Endothelial cell (in vitro differentiated cells): Measurements from ENCODE around the gene ATMIN. TPM values are rescaled to one million over a fixed set of nuclear protein-coding genes. Genes with fewer than 3 reads are reported as not detected.

Experiments used
- DNase-seq: peaks from one replicate; pipeline ENCODE4 v3.0.0; 2021; ENCODE audit warnings: low spot score
- H3K27ac Mint-ChIP-seq: one replicate; pipeline ENCODE4 v1.8.0; 2021; ENCODE audit warnings: mixed read lengths, inconsistent platforms; ENCODE audit not compliant: unreplicated experiment
- H3K27me3 Mint-ChIP-seq: one replicate; pipeline ENCODE4 v1.8.0; 2021; ENCODE audit warnings: mild to moderate bottlenecking, moderate library complexity, mixed read lengths, inconsistent platforms; ENCODE audit not compliant: unreplicated experiment
- H3K36me3 Mint-ChIP-seq: one replicate; pipeline ENCODE4 v1.8.0; 2021; ENCODE audit warnings: mild to moderate bottlenecking, low read depth, mixed read lengths, inconsistent platforms; ENCODE audit not compliant: unreplicated experiment
- H3K4me1 Mint-ChIP-seq: one replicate; pipeline ENCODE4 v1.8.0; 2021; ENCODE audit warnings: mild to moderate bottlenecking, mixed read lengths, inconsistent platforms; ENCODE audit not compliant: unreplicated experiment
- H3K4me3 Mint-ChIP-seq: one replicate; pipeline ENCODE4 v1.8.0; 2021; ENCODE audit warnings: mild to moderate bottlenecking, mixed read lengths, inconsistent platforms; ENCODE audit not compliant: unreplicated experiment
- H3K9me3 Mint-ChIP-seq: one replicate; pipeline ENCODE4 v1.8.0; 2021; ENCODE audit warnings: mixed read lengths, inconsistent platforms; ENCODE audit not compliant: unreplicated experiment
- total RNA-seq: library from RNA; stranded (reverse); fragmentation: NEBNext Ultra II Directional; extraction: Animal tissue kit (Norgen Biotek cat#: 25700); gene quantifications from one replicate; pipeline ENCODE4 v1.2.1, GENCODE V29; 2021; ENCODE audit not compliant: unreplicated experiment
- TF ChIP-seq, protein P1 (sequence below): fragments of 200-600 bp; sonication (generic); IDR thresholded peaks from one replicate; pipeline ENCODE4 v1.5.0; 2021; ENCODE audit warnings: antibody characterized with exemption; ENCODE audit not compliant: unreplicated experiment

ATMIN gene
- total RNA-seq, 1 donor from 2014 or later = 33.2 TPM

DNA sequence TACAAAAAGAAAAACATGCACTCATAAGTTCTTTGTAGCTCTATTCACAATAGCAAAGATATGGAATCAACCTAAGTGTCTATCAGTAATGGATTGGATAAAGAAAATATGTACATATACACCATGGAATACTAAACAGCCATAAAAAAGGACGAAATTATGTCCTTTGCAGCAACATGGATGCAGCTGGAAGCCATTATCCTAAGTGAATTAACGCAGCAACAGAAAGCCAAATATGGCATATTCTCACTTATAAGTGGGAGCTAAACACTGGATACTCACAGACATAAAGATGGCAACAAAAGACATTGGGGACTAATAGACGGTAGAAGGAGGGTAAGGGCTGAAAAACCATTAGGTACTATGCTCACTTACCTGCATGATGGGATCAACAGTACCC lies 34.8 kb upstream of the ATMIN start:
- no peak for DNase-seq
- TF ChIP-seq, protein P1, sequence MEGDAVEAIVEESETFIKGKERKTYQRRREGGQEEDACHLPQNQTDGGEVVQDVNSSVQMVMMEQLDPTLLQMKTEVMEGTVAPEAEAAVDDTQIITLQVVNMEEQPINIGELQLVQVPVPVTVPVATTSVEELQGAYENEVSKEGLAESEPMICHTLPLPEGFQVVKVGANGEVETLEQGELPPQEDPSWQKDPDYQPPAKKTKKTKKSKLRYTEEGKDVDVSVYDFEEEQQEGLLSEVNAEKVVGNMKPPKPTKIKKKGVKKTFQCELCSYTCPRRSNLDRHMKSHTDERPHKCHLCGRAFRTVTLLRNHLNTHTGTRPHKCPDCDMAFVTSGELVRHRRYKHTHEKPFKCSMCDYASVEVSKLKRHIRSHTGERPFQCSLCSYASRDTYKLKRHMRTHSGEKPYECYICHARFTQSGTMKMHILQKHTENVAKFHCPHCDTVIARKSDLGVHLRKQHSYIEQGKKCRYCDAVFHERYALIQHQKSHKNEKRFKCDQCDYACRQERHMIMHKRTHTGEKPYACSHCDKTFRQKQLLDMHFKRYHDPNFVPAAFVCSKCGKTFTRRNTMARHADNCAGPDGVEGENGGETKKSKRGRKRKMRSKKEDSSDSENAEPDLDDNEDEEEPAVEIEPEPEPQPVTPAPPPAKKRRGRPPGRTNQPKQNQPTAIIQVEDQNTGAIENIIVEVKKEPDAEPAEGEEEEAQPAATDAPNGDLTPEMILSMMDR = no peak
- Mint-ChIP-seq H3K36me3 (peaks cover 3% of the 10 kb centered on the region), H3K27ac (no peak overlapping the region), H3K27me3 (no peaks in the 10 kb centered on the region), H3K4me1 (peaks cover 5% of the 10 kb centered on the region), H3K4me3 (no peak overlapping the region), H3K9me3 (peaks cover 6% of the 10 kb centered on the region)

DNA sequence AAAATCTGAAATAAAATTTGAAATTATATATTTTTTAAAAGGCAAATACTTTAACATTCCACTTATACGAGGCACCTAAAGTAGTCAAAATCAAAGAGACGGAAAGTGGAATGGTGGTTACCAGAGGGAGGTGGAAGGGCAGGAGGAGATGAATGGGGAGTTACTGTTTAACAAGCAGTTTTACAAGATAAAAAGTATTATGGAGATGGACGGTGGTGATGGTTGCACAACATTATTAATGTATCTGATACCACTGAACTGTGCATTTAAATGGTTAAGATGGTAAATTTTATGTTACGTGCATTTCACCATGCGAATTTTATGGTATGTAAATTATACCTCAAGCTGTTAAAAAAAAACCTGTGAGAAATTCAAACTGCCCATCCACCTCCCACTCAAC lies 34.3 kb upstream of the ATMIN start:
- Mint-ChIP-seq H3K36me3 (peaks cover 3% of the 10 kb centered on the region), H3K4me1 (peaks cover 5% of the 10 kb centered on the region), H3K4me3 (no peak overlapping the region), H3K27ac (no peak overlapping the region), H3K27me3 (no peaks in the 10 kb centered on the region), H3K9me3 (peaks cover 6% of the 10 kb centered on the region)
- DNase-seq = no peak
- TF ChIP-seq, protein P1 = no peak

DNA sequence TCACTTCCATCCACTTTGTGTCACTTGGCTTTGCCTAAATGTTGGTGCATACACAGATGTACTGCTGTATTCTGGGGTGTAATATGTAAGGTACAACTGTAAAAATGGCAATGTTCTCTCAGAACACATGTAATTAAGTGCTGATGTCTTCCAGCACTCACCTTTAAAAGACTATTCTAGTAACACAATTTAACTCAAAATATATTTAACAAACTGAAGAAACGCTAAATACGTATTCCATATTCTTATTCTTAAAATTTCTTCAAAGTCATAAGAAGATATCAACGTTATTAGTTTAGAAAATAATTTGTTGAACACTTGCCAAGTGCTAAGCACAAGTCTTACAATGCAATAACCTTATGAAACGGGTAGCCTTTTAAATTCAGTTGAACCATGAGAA lies 32.6 kb upstream of the ATMIN start:
- TF ChIP-seq, protein P1 = no peak
- peaks cover 8% of the 10 kb centered on the region for H3K4me1 Mint-ChIP-seq
- H3K36me3 Mint-ChIP-seq = peaks cover 6% of the 10 kb centered on the region
- peaks cover 3% of the 10 kb centered on the region for H3K27me3 Mint-ChIP-seq
- H3K4me3 Mint-ChIP-seq = no peak overlapping the region
- no peak overlapping the region for H3K27ac Mint-ChIP-seq
- peaks cover 6% of the 10 kb centered on the region for H3K9me3 Mint-ChIP-seq
- DNase-seq = no peak

DNA sequence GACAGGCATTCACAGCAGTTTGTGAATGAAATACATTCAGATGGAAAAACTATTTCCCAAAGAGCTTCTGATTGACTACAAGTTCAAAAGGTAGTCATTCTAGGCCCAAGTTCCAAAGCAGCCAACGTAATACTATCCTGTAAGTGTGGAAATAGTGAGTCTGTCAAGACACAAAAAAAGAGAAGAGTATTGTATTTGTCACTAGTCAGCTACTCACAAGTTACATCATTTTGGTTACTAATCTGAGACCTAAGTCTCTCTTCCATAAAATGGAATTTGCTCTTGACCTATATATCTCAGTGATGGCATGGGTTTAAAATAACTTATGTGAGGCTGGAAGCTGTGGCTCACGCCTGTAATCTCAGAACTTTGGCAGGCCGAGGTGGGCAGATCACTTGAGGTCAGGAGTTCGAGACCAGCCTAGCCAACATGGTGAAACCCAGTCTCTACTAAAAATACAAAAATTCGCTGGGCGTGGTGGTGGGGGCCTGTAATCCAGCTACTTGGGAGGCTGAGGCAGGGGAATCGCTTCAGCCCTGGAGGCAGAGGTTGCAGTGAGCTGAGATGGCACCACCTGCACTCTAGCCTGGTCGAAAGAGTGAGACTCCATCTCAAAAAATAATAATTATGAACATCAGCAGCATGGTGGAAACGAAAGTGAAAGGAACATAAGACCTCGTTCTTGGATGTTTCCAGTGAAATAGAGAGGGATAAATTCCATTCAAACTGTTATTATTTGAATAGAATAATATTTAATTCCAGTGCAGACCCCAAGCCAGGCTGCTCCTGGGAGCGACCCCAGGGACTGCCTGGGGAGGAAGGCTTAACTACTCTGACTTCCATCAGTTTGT lies 31.8 kb upstream of the ATMIN start:
- Mint-ChIP-seq H3K4me3 (no peak overlapping the region), H3K27ac (no peak overlapping the region)
- no peak for DNase-seq

More for the DNA sequence above, 31.8 kb upstream of the ATMIN start:
- peaks cover 3% of the 10 kb centered on the region for H3K27me3 Mint-ChIP-seq
- TF ChIP-seq, protein P1 = no peak
- H3K4me1 Mint-ChIP-seq = peaks cover 15% of the 10 kb centered on the region
- peaks cover 6% of the 10 kb centered on the region for H3K36me3 Mint-ChIP-seq
- peaks cover 6% of the 10 kb centered on the region for H3K9me3 Mint-ChIP-seq
